NCI-H2196 treated with DMSO at 0.1 percent for 48 hours (cell line): ENCODE results near the gene SNAPC4.

Experiments
- DNase-seq: peaks from one replicate; lab custom pipeline; 2025; ENCODE audit not compliant: unreplicated experiment; lab: John Stamatoyannopoulos, UW

Gene SNAPC4

DNA sequence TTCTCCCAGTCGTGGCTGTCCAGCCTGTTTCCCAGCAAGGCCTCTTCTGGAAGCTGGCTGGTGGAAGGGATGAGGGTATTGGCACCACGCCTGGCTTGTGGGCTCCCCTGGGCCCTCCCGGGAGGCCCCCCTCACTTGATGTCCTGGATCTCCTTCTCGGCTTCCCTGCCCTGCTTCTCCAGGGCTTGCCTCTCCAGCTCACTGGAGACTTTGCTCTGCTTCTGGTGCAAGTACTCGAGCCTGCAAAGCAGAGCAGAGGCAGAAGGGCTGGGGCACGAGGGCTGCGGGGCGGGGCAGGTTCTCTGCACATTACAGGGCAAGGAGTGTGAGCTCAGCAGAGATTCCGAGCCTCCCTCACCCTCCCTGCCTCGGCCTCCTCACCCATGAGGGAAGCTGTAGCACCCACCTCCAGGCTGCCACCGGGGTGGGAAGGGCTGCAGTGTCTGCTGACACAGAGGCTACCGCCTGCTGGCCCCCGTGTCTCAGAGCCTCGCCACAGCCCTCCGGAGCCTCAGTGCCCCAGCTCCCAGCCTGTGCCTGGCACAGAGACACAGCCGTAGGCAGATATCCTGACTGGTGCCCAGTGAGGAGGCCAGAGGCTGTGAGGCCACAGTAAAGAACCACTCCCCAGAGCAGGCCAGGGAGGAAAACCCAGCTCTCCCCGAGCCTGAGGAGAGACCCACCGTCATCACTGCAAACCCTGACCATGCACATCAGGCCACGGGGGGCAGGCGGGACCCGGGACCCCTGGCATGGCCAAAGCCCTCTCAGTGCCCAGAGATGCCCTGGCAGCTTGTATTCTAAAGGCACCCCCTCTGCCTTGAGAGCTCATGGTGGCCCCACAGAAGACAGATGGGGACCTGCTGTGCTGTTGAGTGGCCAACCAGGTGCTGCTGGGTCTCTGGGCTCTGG, 7.2 kb downstream of the SNAPC4 start:
- DNase-seq: no peak

DNA sequence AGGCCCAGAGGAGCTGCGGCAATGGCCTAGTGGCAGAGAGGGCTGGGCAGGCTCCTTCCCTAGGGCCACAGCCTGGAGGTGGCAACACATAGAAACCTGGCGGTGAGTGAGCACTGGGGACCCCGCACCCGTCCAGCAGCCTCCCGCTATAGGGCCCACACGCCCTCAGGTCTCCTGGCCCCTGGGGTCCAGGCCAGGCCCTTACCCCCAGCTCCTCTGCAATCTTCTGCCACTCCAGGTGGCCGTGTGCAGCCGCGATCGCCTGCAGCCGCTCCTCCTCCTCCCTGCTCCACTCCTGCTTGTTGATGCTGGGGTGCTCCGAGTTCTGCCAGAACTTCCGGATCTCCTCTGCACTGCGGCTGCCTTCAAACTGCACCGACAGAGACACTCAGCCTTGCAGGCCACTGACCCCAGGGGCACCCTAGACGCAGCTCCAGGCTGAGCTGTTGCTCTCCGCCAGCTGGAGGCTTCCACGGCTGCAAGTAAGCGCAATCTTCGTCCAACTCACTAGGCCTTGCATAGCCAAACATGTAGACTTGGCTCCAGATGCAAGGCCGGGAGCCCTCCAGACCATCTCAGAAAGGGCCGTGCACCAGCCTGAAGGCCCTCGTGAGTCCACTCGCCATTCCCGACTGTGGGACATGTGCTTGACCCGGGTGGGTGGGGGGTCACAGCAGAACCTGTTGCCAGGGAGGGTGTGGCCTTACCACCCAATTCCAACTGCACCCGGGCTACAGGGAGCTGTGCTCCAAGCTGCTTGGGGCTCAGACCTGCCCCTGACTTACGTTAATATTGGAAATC, 8.0 kb downstream of the SNAPC4 start:
- DNase-seq: no peak

DNA sequence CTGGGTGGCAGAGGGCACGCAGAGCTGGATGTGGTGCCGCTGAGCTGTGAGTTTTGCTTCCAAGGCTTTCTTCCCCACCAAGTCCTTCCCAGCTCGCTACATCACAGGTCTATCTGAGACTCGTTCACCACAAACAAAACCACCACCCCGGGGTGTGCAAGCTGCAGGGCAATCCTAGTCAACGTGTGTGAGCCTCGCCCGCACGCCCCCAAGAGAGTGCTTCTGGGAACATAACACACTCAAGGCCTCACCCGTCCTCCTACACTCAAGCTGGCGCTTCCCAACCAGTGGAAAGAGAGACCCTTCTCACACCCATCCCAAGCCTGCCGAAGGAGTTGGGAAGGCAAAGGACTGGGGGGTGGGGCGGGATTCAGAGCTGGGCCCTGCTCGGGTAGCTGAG, 10.6 kb downstream of the SNAPC4 start:
- DNase-seq: no peak

DNA sequence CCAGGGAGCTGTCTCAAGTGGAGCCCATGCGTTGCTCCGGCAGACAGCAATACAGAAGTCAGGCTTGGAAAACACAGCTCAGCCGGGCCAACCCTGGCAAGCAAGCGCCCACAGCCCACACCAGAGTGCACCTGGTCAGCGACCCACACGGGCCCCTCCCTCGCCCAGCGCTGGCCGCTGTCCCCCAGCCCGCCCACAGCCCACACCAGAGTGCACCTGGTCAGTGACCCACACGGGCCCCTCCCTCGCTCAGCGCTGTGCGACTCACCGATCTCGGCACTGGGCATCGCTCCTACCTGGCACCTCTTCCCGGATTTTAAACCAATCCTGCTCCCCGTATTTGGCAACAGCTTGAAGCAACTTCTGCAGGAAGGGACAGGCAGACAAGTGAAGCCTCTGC, 12.8 kb downstream of the SNAPC4 start:
- DNase-seq: no peak

DNA sequence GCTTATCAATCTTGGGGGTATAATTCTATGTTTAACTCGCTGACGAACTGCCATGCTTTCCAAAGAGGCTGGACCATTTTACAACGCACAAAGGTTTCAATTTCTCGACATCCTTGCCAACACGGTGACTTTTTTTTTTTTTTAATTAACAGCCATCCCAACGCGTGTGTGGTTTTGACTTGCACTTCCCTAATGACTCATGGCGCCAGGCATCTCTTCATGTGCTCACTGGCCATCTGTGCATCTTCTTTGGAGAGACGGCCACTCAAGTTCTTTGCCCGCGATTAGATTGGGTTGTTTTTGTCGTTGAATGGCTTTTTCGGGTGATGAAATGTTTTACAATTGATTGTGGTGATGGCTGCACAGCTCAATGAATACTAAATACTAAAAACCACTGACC, 14.0 kb downstream of the SNAPC4 start:
- no peak for DNase-seq

DNA sequence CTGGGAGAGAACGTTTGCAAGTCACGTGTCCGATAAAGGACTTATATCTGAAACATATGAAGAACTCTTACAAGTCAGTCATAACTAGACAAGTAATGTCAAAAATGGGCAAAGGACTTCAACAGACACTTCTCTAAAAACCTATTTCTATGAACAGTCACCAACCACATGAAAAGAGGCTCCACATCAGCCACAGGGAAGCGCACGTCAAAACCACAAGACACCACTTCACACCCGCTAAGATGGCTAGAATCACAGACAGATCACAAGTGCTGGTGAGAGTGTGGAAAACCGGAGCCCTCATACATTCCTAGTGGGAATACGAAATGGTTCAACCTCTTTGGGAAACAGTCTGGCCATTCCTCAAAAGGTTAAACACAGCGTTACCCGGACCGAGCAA, 15.0 kb downstream of the SNAPC4 start:
- DNase-seq: no peak

DNA sequence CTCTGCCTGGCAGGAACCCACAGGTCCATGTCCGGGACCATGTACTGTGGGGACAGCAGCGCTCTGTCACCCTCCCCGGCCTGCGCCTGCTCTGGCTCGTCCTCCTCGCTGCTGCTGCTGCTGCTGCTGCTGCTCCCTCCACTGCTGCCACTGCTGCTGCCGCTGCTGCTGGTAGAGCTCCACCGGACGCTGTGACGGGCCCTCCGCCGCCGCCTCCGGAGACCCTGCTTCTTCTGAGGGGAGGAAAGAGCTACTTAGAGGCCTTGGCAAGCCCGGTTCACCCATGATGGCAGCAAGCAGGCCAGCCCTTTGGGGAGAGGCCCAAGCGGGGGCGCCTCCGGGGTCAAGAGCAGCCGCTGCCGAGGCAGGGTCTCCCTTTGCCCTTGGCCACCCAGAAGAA, 16.5 kb downstream of the SNAPC4 start:
- no peak for DNase-seq

DNA sequence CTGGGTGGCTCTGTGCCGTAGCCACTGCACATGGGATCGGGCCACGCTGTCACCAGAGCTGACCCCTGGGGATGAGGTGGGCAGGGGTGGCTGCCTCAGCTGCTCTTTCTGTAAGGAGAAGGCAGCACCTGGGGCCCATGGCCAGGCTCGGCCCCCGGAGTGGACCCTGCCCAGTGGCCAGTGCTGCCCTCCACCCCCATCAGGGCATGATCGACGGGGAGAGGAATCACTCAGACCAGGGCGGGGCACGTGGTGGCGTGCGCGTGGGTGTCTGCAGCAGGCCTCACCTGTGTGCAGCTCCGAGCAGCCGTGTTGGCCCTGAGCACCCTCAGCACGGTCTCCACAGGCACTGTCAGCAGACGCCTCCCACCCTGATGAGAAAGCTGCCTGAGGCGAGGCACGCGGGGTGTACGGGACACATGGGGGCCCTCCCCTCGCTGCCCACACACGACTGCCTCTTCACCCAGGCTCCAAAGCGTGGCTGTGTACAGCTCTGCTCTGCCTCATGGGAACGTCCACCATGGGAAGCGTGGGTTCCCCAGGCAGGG, 17.9 kb downstream of the SNAPC4 start:
- DNase-seq: no peak

DNA sequence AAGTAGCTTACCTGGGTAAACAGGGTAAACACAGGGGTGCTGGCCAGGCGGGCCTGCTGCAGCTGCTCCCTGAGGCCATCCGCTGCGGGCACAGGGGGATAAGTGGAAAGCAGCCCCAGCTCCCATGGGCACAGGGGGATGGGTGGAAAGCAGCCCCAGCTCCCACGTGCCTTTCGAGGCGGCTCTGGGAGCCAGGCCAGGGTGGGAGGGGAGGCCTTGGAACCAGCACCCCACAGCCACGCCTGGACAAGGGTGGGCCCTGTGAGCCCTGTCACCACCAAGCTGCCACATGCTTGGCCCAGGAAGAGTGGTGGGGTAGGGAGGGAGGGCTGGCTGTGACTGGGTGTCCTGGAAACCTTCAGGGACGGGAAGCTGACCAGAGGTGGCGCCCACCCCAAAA, 18.7 kb downstream of the SNAPC4 start:
- no peak for DNase-seq

DNA sequence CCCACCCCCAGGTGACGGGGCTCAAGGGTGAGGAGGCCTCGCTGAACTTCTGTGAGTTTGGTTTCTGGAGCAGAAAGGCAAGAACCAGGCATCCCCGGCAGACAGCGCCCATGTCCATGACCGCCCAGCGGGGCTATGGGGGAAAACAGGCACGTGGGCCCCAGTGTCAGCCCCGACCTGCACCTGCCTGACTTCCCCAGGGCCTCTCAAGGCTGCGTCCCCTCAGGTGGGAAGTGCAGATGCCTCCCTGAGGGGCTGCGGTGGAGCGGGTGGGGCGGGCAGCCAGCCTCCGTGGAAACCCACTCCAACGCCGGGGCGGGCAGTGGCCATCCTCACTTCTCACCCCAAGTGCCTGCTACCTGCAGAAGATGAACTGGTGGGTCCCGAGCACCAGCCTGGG, 19.6 kb downstream of the SNAPC4 start:
- DNase-seq: no peak

DNA sequence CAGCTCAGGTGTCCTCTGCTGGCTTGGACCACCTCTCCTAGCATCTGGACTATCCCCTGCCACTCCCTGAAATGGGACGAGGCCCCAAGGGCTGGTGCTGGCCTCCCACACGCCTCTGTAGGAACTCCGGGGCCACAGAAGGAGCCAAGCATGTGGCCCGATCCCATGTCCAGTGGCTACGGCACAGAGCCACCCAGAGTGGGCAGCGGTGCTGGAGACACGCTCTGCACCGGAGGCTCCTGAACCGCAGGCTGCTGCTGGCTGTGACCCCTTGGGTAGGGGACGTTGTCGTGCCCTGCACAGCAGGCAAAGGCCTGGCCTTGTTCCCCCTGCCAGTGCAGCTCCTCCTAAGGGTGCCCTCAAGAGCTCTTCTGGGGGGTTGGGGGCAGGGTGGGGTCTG, 20.1 kb downstream of the SNAPC4 start:
- no peak for DNase-seq

DNA sequence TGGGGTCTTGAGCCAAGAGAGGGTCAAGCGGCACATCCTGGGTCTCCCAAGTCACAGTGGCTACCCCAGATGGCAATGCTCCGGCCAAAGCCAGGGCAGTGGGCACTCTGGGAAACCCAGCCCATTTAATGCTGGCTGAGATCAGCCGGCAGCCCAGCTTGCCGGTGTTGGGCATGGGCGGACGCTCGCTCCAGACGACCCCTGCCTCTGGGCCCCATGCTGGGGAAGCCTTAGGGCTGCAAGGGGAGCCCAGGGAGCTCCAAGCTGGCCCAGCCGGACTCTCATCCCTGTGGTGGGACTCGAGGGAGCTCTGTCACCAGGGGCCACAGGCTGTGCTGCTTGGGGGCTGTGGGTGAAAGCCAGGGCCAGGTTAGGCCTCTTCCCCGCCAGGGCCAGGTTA, 20.6 kb downstream of the SNAPC4 start:
- DNase-seq: no peak

DNA sequence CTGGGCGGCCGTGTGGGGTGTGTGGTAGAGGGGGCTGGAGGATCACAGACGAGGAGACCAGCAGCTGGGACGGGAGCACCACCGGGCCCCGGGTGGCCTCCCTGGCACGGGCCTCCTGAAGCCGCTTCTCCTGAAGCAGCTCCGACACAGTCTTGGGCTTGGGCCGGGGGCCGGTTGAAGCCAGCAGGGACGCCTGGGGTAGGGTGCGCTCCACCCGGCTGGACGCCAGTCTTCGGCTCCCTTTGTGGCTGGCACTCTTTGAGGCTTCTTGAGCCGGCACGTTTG, 21.0 kb downstream of the SNAPC4 start:
- DNase-seq: no peak

DNA sequence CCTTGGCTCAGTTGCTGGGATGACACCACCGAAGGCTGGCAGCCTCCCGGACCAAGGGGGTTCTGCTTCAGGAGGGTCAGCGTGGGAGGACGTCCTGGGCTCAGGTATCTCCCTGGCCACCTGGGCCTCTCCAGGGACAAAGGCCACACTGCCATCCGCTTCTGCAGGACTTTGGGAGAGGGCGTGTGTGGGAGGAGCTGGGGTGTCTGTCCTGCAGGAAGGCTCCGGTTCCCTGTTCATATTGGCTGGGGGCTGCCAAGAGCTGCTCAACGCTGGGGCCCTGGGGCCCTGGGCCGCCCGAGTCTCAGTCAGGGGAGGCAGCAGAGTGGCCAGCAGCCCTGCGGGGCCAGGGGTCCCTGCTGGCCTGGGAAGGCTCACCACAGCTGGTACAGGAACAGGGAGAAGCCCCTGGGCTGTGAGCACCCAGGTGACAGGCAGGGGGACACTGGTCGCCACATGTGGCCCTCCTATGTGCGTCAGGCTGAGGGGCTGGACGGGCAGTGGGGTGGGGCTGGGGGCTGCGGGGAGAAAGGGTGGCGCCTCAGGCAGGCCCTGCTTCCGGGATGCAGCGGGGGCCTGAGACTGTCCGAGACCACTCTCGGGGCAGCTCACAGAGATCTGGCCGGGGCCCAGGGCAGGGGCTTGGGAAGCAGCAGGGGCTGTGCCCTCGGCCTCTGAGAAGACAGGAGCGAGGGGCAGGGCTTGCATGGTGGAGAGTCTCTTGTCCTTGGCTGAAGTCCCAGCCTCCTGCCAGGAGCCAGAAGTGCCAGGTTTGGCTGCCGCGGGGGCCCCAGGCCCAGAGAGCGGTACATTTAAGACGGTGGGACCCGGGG, 21.6 kb downstream of the SNAPC4 start:
- DNase-seq: no peak

DNA sequence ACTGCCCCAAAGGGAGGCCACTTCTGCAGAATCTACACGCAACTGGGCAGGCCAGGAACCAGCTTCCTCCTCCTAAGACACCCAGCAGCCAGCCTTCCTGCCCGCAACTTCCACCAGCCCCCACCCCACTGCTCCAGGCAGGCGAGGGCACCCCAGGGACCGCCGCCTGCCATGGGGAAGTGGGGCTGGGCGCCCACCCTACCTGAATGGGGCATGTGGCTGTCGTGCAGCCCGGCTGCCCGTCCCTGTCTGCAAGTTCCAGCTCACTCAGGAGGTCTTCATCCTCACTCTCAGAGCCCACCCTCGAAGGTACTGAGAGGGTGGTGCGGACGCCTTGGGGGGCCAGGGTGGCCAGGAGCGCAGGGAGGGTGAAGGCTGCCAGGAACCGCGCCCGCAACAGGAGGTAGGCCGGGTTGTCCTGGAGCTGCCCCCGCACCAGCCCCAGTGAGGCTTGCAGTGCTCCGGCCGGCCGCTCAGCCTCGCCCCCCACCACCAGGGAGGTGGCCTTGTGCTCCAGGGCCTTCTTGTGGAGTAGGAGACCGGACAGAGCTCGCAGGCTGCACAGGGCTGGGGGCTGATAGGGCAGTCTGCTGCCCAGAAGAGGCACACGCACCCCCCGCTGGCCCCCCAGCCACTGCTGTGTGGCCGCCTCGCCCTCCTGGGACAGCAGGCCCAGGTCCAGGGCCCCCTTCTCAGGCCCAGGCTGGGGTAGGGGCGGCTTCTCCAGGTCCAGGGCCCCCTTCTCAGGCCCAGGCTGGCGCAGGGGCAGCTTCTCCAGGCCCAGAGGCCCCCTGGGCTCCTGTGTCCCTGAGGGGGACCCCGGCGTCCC, 22.4 kb downstream of the SNAPC4 start:
- no peak for DNase-seq

DNA sequence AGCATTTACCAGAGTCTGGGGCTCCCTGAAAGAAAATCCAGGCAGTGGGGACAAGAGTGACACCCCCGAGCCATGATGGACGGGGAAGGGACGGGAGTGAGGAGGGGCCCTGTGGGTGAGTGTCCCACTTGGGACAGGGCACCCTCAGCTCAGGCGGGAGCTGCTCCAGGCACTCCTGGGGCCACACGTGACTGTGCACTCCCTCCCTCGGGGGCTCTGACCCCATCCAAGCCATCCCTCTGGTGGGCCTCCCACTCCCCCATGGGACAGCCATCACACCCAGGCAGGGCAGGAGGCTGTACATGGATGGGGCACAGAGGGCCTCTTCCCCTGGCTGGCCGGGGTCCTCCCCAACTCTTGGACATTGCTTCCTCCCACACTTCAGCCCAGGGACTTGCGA, 23.5 kb downstream of the SNAPC4 start:
- DNase-seq: no peak

DNA sequence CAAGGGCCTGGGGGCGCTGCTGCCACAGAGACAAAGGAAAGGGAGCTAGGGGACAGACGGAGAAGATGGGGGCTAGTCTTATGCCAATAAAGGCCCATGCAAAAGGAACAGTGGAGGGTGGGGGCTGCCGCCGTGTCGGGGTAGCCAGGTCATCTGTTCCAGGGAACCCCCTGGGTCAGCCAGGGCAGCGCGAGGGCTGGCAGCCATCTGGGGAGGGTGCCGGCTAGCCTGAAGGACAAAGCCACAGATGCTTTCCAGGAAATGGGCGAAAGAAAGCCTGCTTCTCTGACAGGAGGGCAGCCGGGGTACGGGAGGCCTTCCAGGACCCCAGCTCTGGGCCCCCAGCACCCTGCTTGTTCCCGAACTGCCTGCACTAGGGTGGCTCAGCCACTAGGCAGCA, 24.9 kb downstream of the SNAPC4 start:
- no peak for DNase-seq

DNA sequence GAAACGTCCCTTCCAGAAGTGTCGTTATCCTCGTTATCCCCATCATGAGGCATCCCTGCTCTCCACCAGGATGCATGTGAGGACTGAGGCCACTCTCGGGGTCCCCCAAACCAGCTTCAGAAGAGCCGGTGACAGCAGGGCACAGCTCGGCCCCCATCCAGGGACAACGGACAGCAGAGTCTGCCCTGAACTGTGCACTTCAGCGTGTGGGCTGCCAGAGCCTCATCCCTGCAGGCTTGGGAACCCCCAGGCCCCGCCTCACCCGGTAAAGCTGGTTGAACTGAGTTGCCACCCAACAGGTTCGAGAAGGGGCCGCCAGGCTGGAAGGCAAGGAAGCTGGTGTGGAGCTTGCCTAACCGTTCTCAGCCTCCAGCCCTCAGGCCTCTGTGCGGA, 25.8 kb downstream of the SNAPC4 start:
- no peak for DNase-seq

DNA sequence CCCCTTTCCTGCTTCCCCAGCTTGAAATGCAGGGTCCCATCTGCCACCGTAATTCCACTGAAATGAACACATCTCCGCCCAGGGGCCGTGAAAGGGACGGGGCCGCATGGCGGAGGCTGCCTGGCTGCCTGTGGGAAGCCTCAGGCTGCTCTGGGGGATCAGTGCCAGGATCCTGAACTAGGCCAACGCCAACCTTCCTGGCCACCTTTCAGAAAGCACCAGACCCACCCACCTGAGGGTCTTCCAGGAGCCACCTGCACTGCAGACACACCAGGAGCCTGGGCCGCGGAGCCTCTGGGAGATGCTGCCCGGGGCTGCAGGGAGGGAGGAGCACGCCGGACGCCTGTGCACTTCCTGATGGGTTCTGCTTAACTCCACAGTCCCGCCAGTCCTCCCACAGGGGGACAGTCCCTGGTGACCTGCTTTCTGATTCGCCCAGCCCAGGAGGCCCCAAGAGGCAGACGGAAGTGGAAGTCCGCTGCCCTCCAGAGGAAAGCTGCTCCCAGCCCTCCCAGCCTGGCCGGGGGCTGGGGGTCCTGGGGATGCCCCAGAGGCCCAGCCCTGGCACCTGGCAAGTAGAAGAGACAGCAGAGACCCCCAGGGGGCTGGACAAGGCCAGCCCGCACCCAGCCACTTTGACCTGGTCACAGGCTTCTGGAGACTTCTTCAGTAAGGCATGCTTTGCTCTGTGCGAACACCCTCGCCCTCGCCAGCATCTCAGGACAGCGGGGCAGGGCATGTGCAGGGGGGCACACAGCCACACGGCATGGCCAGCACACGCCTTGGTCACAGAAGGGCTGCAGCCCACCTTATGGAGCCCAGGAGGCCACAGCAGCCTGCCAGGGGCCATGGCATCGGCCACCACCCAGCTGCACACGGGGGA, 26.4 kb downstream of the SNAPC4 start, which contains the start of gene CARD9:
CARD9 (minus strand) TSS at position 370 of the 883 bp plus-strand sequence. CDS start 1,591 bp downstream, outside the sequence.
- no peak for DNase-seq
